ENCODE data around the gene HDGFL2. TPM values are rescaled to one million over a fixed set of nuclear protein-coding genes. Genes with fewer than 3 reads are reported as not detected.

HDGFL2 gene
- total RNA-seq, 2 experiments from 2014 or later, result 17.2 to 18.0 TPM

GRCh38 chr19:4430760-4431159, 41.3 kb upstream of the HDGFL2 start:
- H3K4me1 Mint-ChIP-seq (ENCODE audit: low read depth), result no peaks in the 10 kb centered on the region
- no peak for TF ChIP-seq CTCF (IDR thresholded peaks at IDR 0.05)
- Histone ChIP-seq H3K4me1 (ENCODE audit: insufficient read depth, low read length) (no peaks in the 10 kb centered on the region), H3K4me3 (ENCODE audit: low read length) (no peak overlapping the region), H3K36me3 (ENCODE audit: insufficient read depth, low read length) (peaks cover 25% of the 10 kb centered on the region), H3K27ac (ENCODE audit: low read depth in 1 of 2, low read length in 2 of 2) (no peak overlapping the region), H3K9me3 (ENCODE audit: control insufficient read depth in 1 of 2, insufficient read depth in 1 of 2, low read length in 2 of 2) (no peaks in the 10 kb centered on the region), H3K27me3 (ENCODE audit: control insufficient read depth in 1 of 2, insufficient read depth in 2 of 2, low read length in 2 of 2) (no peaks in the 10 kb centered on the region)
- no peaks in the 10 kb centered on the region for H3K27me3 Mint-ChIP-seq
- no peak overlapping the region for H3K27ac Mint-ChIP-seq
- POLR2A ChIA-PET, result no interaction called here
- ATAC-seq (ENCODE audit: poor library complexity) (no peak), DNase-seq (peak in 3 of 14 experiments; percentile 28 to 72 (median 66))
- no peak overlapping the region for H3K4me3 Mint-ChIP-seq
- CTCF ChIA-PET, result no interaction called here
- H3K9me3 Mint-ChIP-seq, result no peaks in the 10 kb centered on the region
- H3K36me3 Mint-ChIP-seq (ENCODE audit: low read depth), result peaks cover 34% of the 10 kb centered on the region
- intact Hi-C loops (cut with DNase I, micrococcal nuclease), result no loop called here

GRCh38 chr19:4431296-4431695, 40.8 kb upstream of the HDGFL2 start:
- DNase-seq (no peak), ATAC-seq (ENCODE audit: poor library complexity) (no peak)
- Mint-ChIP-seq H3K9me3 (no peaks in the 10 kb centered on the region), H3K27me3 (no peaks in the 10 kb centered on the region), H3K27ac (no peak overlapping the region), H3K4me3 (no peak overlapping the region), H3K36me3 (ENCODE audit: low read depth) (peaks cover 33% of the 10 kb centered on the region), H3K4me1 (ENCODE audit: low read depth) (no peaks in the 10 kb centered on the region)
- Histone ChIP-seq H3K9me3 (ENCODE audit: control insufficient read depth in 1 of 2, insufficient read depth in 1 of 2, low read length in 2 of 2) (no peaks in the 10 kb centered on the region), H3K4me3 (ENCODE audit: low read length) (no peak overlapping the region), H3K36me3 (ENCODE audit: insufficient read depth, low read length) (peaks cover 27% of the 10 kb centered on the region), H3K4me1 (ENCODE audit: insufficient read depth, low read length) (no peaks in the 10 kb centered on the region), H3K27ac (ENCODE audit: low read depth in 1 of 2, low read length in 2 of 2) (no peak overlapping the region), H3K27me3 (ENCODE audit: control insufficient read depth in 1 of 2, insufficient read depth in 2 of 2, low read length in 2 of 2) (no peaks in the 10 kb centered on the region)
- intact Hi-C loops (cut with DNase I, micrococcal nuclease), result no loop called here
- ChIA-PET POLR2A (no interaction called here), CTCF (no interaction called here)
- no peak for TF ChIP-seq CTCF (IDR thresholded peaks at IDR 0.05)

- H3K27ac Mint-ChIP-seq, result no peak overlapping the region
- no peak for ATAC-seq (ENCODE audit: poor library complexity)
- H3K4me1 Mint-ChIP-seq (ENCODE audit: low read depth), result no peaks in the 10 kb centered on the region
These were observed 40.1 kb upstream of the HDGFL2 start for GRCh38 chr19:4431808-4432674.

More at GRCh38 chr19:4431808-4432674, 40.1 kb upstream of the HDGFL2 start:
- Mint-ChIP-seq H3K4me3 (no peak overlapping the region), H3K9me3 (no peaks in the 10 kb centered on the region), H3K36me3 (ENCODE audit: low read depth) (peaks cover 33% of the 10 kb centered on the region), H3K27me3 (no peaks in the 10 kb centered on the region)
- no peak for TF ChIP-seq CTCF (IDR thresholded peaks at IDR 0.05)
- Histone ChIP-seq H3K27me3 (ENCODE audit: control insufficient read depth in 1 of 2, insufficient read depth in 2 of 2, low read length in 2 of 2) (no peaks in the 10 kb centered on the region), H3K27ac (ENCODE audit: low read depth in 1 of 2, low read length in 2 of 2) (no peak overlapping the region), H3K36me3 (ENCODE audit: insufficient read depth, low read length) (peaks cover 27% of the 10 kb centered on the region), H3K4me3 (ENCODE audit: low read length) (no peak overlapping the region), H3K9me3 (ENCODE audit: control insufficient read depth in 1 of 2, insufficient read depth in 1 of 2, low read length in 2 of 2) (no peaks in the 10 kb centered on the region), H3K4me1 (ENCODE audit: insufficient read depth, low read length) (no peaks in the 10 kb centered on the region)
- CTCF ChIA-PET, result no interaction called here
- intact Hi-C loops (cut with DNase I, micrococcal nuclease), result no loop called here
- POLR2A ChIA-PET, result no interaction called here
- peak in 3 of 14 experiments; percentile 26 to 59 (median 54) for DNase-seq

Data from CD4-positive, alpha-beta T cell (primary cell).